Peyer's patch (tissue), 4 donors: ENCODE results near the gene IMMP2L.

Experiments
- POLR2A ChIP-seq, 2 donors: fragments of 450-650 bp; IDR thresholded peaks; one replicate each; pipeline ENCODE4 v1.5.1; 2017; ENCODE audit warnings: antibody characterized with exemption in 2 of 2, mild to moderate bottlenecking in 2 of 2, moderate library complexity in 2 of 2
- TF ChIP-seq, protein P1 (sequence below), 6 experiments: fragments of 450-650 bp in 4 of 6; fragments of 200-600 bp in 2 of 6; sonication (generic) in 1 of 6; IDR thresholded peaks; one replicate each; pipeline ENCODE4 v1.5.1; 2017 to 2019; ENCODE audit warnings: antibody characterized with exemption in 6 of 6, mild to moderate bottlenecking in 3 of 6, moderate library complexity in 1 of 6

GRCh38 chr7:110938165-110938564 lies 624.1 kb downstream of the IMMP2L start:
- TF ChIP-seq, protein P1, sequence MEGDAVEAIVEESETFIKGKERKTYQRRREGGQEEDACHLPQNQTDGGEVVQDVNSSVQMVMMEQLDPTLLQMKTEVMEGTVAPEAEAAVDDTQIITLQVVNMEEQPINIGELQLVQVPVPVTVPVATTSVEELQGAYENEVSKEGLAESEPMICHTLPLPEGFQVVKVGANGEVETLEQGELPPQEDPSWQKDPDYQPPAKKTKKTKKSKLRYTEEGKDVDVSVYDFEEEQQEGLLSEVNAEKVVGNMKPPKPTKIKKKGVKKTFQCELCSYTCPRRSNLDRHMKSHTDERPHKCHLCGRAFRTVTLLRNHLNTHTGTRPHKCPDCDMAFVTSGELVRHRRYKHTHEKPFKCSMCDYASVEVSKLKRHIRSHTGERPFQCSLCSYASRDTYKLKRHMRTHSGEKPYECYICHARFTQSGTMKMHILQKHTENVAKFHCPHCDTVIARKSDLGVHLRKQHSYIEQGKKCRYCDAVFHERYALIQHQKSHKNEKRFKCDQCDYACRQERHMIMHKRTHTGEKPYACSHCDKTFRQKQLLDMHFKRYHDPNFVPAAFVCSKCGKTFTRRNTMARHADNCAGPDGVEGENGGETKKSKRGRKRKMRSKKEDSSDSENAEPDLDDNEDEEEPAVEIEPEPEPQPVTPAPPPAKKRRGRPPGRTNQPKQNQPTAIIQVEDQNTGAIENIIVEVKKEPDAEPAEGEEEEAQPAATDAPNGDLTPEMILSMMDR (IDR thresholded peaks at IDR 0.05): no peak
- no peak for TF ChIP-seq POLR2A (IDR thresholded peaks at IDR 0.05)
